A673 (cell line): ENCODE data around the gene SLCO3A1. TPM values are rescaled to one million over a fixed set of nuclear protein-coding genes. Genes with fewer than 3 reads are reported as not detected.

ENCODE experiments used
- BruUV-seq: library from RNA; stranded (reverse); fragments of 400-500 nt; replicated peaks from 2 replicates; lab custom pipeline; 2021; lab: Mats Ljungman, UMichigan
- CTCF ChIA-PET: fragments of 300-600 bp; sonication (Branson Sonifier 250); formaldehyde crosslinking; loops from one replicate; lab custom pipeline; 2022; ENCODE audit warnings: antibody characterized with exemption; lab: Charles Lee
- POLR2A ChIA-PET: fragments of 300-600 bp; sonication (Branson Sonifier 250); formaldehyde crosslinking; loops from one replicate; lab custom pipeline; 2022; ENCODE audit warnings: antibody characterized with exemption; ENCODE audit not compliant: low non-redundant PET; lab: Charles Lee
- DNase-seq: peaks from one replicate; pipeline ENCODE4 v3.0.0-alpha.2; 2015; ENCODE audit warnings: low spot score
- H3K27ac ChIP-seq: fragments of 200-600 bp; sonication (generic); 2 replicates; pipeline ENCODE4 v1.5.1; 2016; ENCODE audit warnings: mixed run types, low read depth, mild to moderate bottlenecking, mixed read lengths, antibody characterized with exemption, low read length; ENCODE audit not compliant: poor library complexity, severe bottlenecking
- H3K27me3 ChIP-seq: fragments of 200-600 bp; sonication (generic); replicated peaks from 2 replicates; pipeline ENCODE4 v1.6.1; 2017; ENCODE audit warnings: mixed run types, low read depth, mild to moderate bottlenecking, mixed read lengths, antibody characterized with exemption, low read length; ENCODE audit not compliant: insufficient read depth, poor library complexity
- H3K36me3 ChIP-seq: fragments of 200-600 bp; sonication (generic); 2 replicates; pipeline ENCODE4 v1.6.1; 2016; ENCODE audit warnings: mixed run types, mild to moderate bottlenecking, mixed read lengths, antibody characterized with exemption, low read length; ENCODE audit not compliant: insufficient read depth, poor library complexity, severe bottlenecking
- H3K4me1 ChIP-seq: fragments of 200-600 bp; sonication (generic); 2 replicates; pipeline ENCODE4 v1.6.1; 2017; ENCODE audit warnings: mixed run types, mild to moderate bottlenecking, mixed read lengths, antibody characterized with exemption, low read length; ENCODE audit not compliant: insufficient read depth, poor library complexity, severe bottlenecking
- H3K4me3 ChIP-seq: fragments of 200-600 bp; sonication (generic); 2 replicates; pipeline ENCODE4 v1.5.1; 2016; ENCODE audit warnings: low read depth, mixed run types, mild to moderate bottlenecking, mixed read lengths, low read length; ENCODE audit not compliant: poor library complexity, severe bottlenecking
- H3K9me3 ChIP-seq: fragments of 200-600 bp; sonication (generic); 2 replicates; pipeline ENCODE4 v1.6.1; 2016; ENCODE audit warnings: mixed run types, low read depth, mild to moderate bottlenecking, mixed read lengths, antibody characterized with exemption, low read length; ENCODE audit not compliant: poor library complexity, severe bottlenecking
- EZH2 ChIP-seq: fragments of 200-600 bp; sonication (generic); IDR thresholded peaks from 2 replicates; pipeline ENCODE4 v1.6.1; 2017; ENCODE audit warnings: borderline replicate concordance, low read depth, mild to moderate bottlenecking, mixed read lengths, antibody characterized with exemption, low read length; ENCODE audit not compliant: poor library complexity, severe bottlenecking
- intact Hi-C: fragments of 100-400 bp; cut with micrococcal nuclease; formaldehyde crosslinking; loops from one replicate; pipeline ENCODE4 v1.10.0; 2022; ENCODE audit not compliant: unreplicated experiment
- total RNA-seq: library from RNA; stranded (reverse); gene quantifications from 2 replicates; pipeline ENCODE4 v1.2.3, GENCODE V29; 2021
- TF ChIP-seq, protein P1 (sequence below): fragments of 300-800, 200-600 bp; sonication (generic); conservative IDR thresholded peaks from 2 replicates; pipeline ENCODE4 v1.5.1; 2017; ENCODE audit warnings: low read depth, mild to moderate bottlenecking, antibody characterized with exemption, low read length, moderate library complexity, mixed read lengths

Gene SLCO3A1
- total RNA-seq, 1 experiment from 2014 or later = 16.6 TPM

DNA sequence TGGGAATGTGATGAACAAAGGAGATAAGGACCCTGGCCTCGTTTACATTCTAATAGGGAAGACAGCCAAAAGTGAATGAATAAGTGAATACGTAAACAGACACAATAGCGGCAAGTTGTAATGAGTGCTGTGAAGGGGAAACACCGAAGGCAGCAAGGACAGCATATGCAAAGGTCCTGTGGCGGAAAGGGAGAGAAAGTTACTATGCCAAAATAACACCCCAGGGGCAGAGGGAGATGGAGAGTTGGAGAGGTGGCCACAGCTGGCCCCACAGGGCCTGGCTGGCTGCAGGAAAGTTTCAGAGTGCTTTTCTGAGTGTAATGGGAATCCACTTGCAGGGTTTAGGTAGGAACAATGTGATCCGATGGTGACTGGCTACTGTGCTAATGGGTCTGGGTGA, 91.9 kb downstream of the SLCO3A1 start:
- intact Hi-C loops = no loop called here
- Histone ChIP-seq H3K27me3 (no peaks in the 10 kb centered on the region), H3K9me3 (no peaks in the 10 kb centered on the region), H3K4me1 (peaks cover 8% of the 10 kb centered on the region), H3K36me3 (no peaks in the 10 kb centered on the region), H3K27ac (no peak overlapping the region), H3K4me3 (no peak overlapping the region)
- TF ChIP-seq EZH2 = no peak
- TF ChIP-seq, protein P1, sequence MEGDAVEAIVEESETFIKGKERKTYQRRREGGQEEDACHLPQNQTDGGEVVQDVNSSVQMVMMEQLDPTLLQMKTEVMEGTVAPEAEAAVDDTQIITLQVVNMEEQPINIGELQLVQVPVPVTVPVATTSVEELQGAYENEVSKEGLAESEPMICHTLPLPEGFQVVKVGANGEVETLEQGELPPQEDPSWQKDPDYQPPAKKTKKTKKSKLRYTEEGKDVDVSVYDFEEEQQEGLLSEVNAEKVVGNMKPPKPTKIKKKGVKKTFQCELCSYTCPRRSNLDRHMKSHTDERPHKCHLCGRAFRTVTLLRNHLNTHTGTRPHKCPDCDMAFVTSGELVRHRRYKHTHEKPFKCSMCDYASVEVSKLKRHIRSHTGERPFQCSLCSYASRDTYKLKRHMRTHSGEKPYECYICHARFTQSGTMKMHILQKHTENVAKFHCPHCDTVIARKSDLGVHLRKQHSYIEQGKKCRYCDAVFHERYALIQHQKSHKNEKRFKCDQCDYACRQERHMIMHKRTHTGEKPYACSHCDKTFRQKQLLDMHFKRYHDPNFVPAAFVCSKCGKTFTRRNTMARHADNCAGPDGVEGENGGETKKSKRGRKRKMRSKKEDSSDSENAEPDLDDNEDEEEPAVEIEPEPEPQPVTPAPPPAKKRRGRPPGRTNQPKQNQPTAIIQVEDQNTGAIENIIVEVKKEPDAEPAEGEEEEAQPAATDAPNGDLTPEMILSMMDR = no peak
- POLR2A ChIA-PET = no interaction called here
- CTCF ChIA-PET = no interaction called here
- no peak for DNase-seq
- BruUV-seq = no TSS peak

DNA sequence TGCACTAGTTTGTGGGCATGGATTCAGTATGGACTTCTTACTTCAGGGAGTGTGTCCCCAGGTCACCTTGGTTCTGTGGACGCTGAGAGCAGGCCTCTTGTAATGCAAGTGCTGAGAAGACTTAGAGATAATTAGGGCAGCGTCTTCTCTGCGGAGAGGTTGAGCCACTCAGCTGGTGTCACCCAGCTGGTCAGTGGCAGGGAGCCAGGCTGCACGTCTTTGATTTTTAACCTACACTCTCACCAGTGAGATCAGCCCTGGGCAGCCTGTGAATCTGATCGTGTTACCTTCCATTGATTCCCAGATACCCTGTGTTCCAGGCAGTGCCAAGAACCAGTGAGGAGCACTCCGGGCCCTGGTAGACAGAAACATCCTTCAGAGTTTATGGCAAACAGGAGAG, 92.6 kb downstream of the SLCO3A1 start:
- intact Hi-C loops = no loop called here
- peaks cover 8% of the 10 kb centered on the region for H3K4me1 ChIP-seq
- no peaks in the 10 kb centered on the region for H3K9me3 ChIP-seq
- ChIA-PET CTCF (no interaction called here), POLR2A (no interaction called here)
- BruUV-seq = no TSS peak
- TF ChIP-seq, protein P1 = no peak
- no peaks in the 10 kb centered on the region for H3K27me3 ChIP-seq
- no peak overlapping the region for H3K4me3 ChIP-seq
- no peak for DNase-seq
- no peaks in the 10 kb centered on the region for H3K36me3 ChIP-seq
- no peak overlapping the region for H3K27ac ChIP-seq

DNA sequence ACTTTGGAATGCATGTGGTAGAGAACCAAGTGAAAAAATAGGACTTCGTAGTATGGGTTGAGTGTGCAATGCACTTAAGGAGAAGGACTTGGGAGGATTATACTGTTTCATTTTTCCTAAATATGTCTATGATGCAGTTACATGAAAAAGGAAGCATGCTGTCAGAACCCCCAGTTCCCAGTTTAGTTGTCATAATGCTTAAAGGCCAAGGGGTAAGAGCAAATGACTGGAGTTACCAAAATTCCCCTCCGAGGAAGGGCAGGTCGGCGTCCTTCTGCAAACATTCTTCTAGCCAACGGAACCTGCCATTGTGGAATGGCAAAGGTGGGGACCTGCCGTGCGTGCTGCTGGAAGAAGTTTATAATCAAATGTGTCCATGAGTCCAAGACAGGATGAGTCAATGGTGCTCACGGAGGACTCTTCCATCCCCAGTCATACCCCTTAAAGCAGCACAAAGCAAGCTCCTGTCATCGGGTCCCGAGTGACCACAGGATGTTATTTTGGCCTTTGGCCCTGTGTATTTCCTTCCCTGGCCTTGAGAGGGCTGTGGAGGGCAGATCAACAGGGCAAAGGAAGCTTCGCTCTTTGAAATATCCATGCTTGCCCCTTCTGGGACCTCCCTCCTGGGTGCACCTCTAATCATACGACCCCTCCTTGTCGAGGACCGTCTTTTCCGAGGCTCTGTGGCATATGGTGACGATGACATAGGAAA, 93.2 kb downstream of the SLCO3A1 start:
- TF ChIP-seq, protein P1 = no peak
- TF ChIP-seq EZH2 = no peak
- ChIA-PET POLR2A (no interaction called here), CTCF (no interaction called here)
- no peak overlapping the region for H3K4me3 ChIP-seq
- peaks cover 8% of the 10 kb centered on the region for H3K4me1 ChIP-seq
- no TSS peak for BruUV-seq
- no peaks in the 10 kb centered on the region for H3K36me3 ChIP-seq
- intact Hi-C loops = no loop called here
- H3K27ac ChIP-seq = no peak overlapping the region
- DNase-seq = no peak
- no peaks in the 10 kb centered on the region for H3K27me3 ChIP-seq
- H3K9me3 ChIP-seq = no peaks in the 10 kb centered on the region
